HG02870 (cell line): ENCODE data around the gene POLE.
A peak's percentile ranks its signal among the peaks of the same experiment; 100 is the strongest.
"Not testable (repeated sequence)": the region's sequence is repeated elsewhere in the genome, so short reads cannot be mapped to it uniquely, and the experiment has no call there.

Experiments
- ATAC-seq: cut with Tn5 transposase; IDR thresholded peaks from one replicate; pipeline ENCODE4 v1.9.1; 2021; ENCODE audit warnings: mild to moderate bottlenecking, moderate library complexity; ENCODE audit not compliant: unreplicated experiment

Gene POLE

DNA sequence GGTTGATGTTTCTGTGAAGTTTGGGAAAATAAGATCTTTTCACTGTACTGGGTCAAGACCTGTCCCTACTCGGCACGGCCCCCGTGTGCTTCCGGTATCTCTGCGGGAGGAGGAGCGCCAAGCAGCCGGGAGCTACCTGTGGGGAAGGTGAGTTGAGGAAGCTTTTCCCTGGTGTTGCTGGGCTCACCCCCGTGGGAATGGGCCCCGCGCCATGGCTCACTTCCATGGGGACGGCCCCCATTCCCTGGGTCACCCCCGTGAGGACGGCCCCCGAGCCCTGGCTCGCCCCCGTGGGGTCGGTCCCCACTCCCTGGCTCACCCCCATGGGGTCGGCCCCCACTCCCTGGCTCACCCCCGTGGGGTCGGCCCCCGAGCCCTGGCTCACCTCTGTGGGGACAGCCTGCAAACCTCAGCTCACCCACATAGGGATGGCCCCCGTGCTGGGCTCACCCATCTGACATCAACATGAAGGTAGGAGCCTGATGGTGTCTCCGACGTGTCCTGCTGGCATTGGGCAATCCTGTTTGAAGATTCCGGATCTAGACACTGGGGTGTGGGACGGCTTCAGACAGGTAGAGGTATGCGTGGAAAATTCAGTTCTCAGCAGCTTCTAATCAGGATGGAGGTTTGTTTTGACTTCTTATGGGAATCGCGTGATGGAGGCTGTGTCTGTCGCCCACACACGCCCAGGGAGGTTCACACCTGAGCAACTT, 85.8 kb downstream of the POLE start:
- no peak for ATAC-seq

DNA sequence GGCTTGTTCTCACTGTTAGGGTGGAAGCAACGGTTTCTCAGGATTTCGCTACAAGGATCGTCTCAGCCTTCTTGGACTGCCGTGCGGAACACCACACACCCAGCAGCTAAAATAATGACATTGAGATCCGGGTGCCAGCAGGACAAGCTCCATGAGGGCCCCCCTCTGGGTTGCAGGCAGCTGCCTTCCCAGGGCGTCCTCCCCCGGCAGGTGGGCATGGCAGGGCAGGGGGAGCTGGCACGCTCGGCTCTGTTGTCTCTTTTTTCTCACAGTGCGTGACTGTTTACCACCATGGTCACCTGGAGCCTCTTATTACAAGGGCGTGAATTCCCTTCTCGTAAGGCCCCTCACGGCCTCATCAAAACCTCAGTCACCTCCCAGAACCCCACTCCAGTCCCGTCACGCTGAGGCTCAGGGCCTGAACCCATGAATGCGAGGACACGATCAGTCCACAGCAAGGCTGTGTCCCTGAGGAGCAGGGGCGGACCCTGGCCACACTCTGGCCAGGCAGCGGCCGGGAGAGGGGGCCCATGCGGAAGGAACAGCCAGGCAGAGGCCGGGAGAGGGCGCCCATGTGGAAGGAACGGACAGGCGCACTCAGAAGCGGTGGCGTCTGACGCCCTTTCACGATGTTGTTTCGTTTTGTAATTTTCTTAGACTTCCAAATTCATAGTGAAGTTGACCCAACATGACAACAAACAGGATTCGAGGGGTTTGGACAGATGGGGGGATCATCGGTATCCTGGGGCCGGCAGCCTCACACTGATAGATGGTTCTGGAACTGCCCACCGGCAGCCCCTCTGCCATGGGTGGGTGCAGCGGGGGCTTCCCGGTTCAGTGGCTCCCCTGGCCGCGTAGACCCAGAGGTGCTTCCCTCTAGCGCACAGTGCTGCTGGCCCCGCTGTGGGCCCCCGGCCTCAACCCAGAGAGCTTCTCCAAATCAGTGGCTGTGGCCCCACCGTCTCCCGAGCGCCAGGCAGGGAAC, 86.8 kb downstream of the POLE start:
- no peak for ATAC-seq

DNA sequence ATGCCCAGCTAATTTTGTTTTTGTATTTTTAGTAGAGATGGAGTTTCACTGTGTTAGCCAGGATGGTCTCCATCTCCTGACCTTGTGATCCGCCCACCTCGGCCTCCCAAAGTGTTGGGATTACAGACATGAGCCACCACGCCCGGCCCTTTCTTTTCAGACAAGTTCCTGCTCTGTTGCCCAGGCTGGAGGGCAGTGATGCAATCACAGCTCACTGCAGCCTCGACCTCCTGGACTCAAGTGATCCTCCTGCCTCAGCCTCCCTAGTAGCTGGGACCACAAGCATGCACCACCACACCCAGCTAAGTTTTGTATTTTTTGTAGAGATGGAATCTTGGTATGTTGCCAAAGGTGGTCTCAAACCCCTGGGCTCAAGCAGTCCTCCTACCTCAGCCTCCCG, 87.6 kb downstream of the POLE start:
- not testable (repeated sequence) for ATAC-seq

DNA sequence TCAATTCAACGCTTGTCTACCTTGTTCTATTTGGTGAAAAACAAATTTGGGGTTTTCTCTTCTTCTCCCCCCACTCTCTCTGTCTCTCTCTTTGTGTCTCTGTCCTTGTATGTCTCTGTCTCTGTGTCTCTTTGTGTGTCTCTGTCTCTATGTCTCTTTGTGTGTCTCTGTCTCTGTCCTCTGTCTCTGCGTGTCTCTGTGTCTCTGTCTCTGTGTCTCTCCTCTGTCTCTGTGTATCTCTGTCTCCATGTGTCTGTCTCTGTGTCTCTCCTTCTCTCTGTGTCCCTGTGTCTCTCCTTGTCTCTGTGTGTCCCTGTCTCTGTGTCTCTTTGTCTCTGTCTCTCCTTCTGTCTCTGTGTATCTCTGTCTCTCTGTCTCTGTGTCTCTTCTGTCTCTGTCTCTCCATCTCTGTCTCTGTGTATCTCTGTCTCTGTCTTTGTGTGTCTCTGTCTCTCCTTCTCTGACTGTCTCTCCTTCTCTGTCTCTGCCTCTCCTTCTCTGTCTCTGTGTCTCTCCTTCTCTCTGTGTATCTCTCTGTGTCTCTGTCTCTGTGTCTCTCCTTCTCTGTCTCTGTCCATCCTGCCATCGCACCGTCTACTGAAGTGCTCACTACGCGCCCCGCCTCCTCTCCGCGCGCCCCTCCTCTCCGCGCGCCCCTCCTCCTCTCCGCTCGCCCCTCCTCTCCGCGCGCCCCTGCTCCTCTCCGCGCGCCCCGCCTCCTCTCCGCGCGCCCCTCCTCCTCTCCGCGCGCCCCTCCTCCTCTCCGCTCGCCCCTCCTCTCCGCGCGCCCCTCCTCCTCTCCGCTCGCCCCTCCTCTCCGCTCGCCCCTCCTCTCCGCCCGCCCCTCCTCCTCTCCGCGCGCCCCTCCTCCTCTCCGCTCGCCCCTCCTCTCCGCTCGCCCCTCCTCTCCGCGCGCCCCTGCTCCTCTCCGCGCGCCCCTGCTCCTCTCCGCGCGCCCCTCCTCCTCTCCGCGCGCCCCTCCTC, 89.5 kb downstream of the POLE start:
- ATAC-seq: no peak

DNA sequence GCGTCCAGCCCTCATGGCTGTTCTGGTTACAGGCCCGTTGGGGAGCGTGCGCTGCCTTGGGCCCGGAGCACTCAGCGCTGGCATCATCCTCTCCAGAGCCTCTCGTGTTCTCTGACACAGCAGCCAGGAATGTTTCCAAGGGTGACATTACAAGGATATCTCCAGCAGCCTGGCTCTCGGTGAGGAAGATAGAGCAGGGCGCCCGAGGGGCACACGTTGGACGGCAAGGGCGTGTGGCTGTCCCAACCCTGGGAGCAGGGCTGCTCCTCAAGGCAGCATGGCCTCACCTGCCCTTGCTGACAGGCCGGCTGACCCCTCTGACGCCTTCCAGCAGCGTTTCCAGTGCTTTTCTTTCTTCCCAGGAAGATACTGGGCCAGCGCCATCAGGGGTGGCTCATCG, 91.1 kb downstream of the POLE start:
- no peak for ATAC-seq

DNA sequence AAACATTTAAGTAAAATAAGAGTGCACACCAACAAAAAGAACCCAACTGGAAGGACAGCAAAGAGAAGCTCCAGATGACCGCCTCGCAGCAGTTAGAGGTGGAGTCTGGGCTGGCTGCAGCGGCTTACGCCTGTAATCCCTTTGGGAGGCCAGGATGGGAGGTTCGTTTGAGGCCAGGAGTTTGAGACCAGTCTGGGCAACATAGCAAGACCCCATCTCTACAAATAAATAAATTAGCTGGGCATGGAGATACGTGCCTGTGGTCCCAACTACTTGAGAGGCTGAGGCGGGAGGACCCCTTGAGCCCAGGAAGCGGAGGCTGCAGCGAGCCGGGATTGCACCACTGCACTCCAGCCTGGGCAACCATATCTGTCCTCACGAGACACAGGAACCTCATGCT, 92.0 kb downstream of the POLE start:
- no peak for ATAC-seq

DNA sequence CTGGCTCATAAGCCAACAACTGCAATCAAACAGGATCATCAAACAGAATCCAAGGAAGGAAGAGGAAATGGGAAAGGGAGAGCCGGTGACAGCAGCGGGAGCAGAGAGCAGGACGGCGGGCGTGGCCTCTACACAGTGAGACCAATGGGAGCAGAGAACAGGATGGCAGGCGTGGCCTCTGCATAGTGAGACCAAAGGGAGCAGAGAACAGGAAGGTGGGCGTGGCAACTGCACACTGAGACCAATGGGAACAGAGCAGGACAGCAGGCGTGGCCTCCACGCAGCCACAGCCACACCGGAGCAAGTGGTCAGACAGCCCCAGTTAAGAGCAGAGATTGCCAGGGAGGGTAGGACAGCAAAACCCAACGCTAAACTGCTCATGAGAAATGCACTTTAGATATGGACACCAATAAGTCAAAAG, 93.2 kb downstream of the POLE start:
- ATAC-seq: peak; percentile 81

DNA sequence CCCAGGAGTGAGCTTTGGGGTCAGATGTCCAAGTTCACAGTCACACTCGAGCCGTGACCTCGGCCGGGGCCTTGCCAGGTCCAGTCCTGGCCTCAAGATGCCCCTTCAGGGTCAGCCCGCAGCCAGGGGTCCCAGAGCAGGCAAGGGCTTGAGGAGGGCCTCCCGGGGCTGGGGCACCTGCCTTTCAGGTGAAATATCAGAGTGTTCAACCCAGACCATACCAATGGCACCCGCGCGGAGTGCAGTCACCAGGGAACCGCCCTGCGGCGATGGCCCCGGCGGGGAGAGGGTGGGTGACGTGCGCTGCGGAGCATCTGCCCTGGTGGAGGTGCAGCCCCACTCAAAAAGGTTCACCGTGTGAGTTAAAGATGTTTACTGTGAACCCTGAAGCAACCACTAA, 93.6 kb downstream of the POLE start:
- ATAC-seq: no peak

DNA sequence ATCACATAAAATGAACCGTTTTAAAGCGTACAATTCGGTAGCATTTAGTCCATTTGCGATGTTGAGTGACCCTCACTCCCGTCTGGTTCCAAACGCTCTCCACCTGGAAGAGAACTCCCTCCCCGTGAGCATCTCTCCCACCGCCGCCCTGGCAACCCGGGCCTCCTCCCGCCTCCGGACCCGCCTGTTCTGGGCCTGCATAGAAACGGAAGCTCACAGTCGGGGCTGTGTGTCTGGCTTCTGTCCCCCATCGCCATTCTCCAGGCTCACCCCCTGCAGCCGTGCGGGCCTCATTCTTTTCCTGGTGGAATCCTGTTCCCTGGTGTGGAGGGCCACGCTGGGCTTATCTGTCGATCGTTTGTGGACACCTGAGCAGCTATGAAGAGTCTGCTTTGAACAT, 94.1 kb downstream of the POLE start:
- no peak for ATAC-seq

DNA sequence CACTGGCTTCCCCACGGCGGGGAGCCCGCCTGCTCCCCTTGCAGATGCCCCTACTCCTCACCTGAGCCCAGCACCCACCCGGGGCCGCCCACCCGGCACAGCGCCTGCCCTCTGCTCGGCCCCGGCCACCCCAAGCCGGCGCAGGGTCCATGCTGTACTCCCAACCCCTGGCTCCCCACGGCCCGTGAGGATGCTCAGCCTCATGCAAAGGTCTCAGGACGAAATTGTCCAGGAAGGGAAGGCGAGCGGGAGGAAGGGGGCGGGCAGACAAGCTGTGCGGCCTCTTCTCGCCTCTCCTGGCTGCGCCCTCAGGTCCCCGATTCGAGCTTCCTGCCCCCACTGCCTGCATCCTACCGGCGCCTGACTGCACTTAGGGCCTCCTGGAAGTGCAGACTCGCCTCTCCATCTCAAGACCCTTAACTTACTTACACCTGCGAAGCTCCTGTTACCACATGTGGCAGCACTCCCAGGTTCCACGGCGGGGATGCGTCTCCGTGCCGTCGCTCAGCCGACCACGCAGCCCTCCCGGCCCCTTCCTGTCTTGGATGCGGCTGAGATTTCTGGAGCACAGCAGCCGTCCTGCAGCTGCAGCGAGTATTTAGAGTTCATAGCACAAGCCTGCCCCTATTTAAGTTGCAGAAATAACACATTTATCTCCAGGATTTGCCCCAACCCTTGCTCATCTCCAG, 94.7 kb downstream of the POLE start:
- no peak for ATAC-seq

DNA sequence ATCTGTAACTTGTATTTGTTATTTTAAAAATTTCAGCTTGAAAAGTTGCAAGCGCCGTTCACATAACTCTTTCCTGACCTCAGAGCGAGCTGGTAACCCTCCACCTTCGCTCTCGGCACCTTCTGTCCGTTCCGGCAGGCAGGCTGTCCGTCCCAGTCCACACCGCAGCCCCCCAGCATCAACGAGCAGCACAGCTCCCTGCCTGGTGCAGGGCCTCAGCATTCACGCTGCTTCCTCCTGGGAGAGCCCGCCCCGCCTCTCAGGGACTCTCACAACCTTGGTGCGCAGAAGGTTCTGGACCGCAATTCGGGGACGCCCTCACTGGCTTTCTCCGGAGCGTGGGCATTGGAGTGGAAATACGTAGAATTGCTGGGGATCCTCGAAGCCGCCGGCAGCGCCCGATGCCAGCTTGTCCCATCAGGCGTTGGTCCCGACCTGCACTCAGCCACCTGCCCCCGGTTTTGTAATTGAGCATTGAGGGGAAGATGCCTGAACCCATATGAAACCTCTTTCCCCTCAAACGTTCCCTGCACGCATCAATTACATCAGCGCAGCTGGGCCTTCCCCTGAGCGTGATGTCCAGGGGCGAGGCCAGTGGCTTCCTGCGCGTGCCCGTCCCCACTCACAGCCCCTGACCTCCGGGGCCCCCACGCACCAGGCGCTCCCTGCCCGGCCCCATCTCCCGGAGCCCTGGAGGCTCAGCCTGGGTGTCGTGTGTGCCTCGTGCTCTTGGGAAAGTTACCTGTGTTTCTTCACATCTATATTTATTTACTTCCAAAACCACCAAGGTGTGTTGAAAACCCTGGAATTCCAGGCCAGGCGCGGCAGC, 95.8 kb downstream of the POLE start:
- no peak for ATAC-seq

DNA sequence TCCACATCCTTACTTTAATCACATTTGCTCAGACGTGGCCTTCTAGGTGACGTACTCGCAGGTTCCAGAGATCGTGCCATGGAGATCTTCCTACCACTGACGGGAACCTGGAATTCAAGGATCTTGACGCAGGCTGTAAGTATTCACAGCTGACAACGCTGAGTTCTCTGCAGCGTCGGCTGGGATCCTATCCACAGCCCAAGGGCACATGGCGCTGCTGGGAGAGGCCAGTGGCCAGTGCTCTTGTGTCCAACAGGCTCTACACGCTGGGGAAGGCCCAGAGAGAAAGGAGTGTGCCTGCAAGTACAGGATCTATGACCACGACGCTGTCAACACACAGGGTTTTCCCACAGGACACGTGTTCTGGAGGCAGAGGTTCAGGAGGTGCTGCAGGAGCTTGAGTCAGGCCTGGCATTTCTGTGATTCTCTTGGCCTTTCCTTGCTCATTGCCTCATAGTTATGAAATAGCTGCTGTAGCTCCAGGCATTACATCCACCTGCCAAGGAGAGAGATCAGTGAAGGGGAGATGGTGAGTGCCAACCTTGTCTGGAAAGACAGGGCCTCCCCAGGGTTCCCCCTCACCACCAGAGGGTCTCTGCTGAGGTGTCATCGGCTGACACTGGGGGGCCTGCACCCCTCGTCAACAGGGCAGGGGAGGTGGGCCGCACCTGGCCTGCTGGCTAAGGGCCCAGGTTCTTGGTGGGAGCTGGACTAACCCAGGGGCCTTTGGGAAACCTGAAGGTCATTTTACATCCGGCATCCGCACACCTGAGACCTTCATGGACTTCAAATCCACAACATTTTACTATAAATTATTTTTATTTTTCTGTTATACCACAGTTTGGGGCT, 98.1 kb downstream of the POLE start:
- no peak for ATAC-seq

DNA sequence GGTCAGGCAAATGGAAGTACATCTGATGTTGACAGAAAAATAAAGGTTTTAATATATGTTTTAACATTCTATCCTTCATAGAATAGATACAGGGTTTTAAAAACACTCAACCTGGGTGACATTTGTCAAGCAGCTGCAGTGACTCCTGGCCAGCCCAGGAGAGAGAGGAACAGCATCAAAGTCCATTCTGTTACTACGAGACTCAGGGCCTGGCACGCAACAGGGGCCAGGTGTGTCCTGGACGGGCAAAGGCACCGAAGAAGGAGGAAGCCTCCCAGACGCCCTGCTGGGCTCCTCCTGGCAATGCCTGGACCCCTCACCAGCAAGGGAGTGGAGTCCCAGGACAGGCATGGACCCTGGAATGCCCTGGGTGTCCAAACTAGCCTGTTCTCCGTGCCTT, 98.8 kb downstream of the POLE start:
- ATAC-seq: no peak

DNA sequence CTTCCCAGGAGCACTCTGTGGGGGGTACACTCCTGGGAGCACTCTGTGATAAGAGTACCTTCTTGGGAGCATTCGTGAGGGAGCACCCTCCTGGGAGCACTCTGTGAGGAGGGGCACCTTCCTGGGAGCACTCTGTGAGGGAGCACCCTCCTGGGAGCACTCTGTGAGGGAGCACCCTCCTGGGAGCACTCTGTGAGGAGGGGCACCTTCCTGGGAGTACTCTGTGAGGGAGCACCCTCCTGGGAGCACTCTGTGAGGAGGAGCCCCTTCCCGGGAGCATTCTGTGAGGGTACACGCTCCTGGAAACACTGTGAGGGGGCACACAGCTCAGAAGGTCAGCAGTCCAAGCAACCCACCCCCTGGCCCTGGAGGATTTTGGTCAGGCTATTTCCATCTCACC, 99.4 kb downstream of the POLE start:
- ATAC-seq: no peak

DNA sequence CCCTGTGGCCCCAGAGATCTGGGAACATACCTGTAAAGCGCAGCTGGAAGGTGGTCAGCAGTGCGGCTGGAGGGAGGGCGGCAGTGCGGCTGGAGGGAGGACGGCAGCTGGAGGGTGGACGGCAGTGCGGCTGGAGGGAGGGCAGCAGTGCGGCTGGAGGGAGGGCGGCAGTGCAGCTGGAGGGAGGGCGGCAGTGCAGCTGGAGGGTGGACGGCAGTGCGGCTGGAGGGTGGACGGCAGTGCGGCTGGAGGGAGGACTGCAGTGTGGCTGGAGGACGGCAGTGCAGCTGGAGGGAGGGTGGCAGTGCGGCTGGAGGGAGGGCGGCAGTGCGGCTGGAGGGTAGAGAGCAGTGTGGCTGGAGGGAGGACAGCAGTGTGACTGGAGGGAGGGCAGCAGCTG, 100.2 kb downstream of the POLE start:
- no peak for ATAC-seq

DNA sequence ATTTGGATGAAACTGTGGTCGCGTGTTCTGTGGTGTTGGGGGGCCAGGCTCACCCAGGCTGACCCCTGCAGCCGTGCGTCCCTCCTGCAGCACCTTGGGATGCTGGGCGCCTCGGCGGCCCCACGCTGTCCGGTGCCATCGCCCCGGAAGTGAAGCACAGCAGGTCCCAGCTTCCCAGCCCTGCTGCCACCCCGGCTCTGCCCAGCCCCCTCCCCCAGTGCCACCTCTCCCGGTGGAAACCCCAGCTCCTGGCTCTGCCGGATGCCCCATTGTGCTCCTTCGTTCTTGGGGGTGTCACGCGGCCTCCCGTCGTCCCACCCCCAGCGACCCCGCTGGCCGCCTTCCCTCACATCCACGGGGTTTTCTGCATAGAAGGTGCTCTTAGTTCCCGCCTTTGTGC, 102.0 kb downstream of the POLE start:
- ATAC-seq: no peak

DNA sequence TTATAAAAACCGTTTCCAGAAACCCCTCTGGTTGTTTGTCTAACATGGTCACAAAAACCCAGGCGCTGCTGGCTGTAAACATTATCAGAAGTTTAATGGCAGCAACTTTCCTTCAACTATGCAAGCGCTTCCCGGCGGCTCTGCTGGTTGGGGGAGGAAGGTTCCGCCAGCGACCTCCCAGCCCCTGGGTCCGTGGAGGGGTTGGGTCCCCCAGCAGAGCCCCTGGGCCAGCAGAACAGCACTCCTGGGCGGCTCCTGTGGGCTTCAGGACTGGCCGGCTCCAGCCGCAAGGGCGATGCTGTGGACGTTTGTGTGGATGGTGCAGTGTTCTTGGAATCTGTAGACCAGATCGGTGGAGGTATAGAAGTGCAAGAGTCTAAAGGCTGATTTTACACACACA, 102.7 kb downstream of the POLE start:
- ATAC-seq: no peak

DNA sequence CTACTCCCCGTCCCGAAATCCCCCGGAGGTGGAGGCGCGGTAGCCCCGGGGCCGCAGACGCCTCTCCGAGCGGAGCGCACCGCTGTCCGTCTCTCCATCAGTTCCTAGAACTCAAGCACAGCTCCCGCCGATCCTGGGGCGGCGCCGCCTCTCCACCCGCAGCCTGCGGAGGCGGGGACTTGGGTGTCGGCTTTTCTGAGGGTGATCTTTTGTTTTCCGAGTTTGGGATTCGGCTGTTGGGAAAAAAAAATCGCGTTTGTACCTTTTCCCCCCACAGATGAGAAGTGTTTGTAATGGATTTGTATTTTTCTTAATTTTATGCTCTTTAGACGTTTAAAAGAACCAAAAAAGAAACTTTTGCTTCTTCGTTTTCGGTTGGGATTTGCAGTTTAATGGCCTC, 103.4 kb downstream of the POLE start:
- ATAC-seq: no peak

DNA sequence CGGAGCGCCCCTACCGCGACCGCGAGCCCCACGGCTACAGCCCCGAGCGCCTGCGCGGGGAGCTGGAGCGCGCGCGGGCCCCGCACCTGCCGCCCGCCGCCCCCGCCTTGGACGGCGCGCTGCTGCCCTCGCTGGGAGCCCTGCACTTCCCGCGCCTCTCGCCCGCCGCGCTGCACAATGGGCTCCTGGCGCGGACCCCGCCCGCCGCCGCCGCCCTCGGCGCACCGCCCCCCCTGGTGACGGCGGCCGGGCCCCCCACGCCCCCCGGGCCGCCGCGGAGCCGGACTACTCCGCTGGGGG, 103.8 kb downstream of the POLE start:
- no peak for ATAC-seq
